NCI-H1105 (cell line): ENCODE data around the gene KRT17.

Source experiments
- DNase-seq: peaks from one replicate; lab custom pipeline; 2025; lab: John Stamatoyannopoulos, UW

The KRT17 gene

DNA sequence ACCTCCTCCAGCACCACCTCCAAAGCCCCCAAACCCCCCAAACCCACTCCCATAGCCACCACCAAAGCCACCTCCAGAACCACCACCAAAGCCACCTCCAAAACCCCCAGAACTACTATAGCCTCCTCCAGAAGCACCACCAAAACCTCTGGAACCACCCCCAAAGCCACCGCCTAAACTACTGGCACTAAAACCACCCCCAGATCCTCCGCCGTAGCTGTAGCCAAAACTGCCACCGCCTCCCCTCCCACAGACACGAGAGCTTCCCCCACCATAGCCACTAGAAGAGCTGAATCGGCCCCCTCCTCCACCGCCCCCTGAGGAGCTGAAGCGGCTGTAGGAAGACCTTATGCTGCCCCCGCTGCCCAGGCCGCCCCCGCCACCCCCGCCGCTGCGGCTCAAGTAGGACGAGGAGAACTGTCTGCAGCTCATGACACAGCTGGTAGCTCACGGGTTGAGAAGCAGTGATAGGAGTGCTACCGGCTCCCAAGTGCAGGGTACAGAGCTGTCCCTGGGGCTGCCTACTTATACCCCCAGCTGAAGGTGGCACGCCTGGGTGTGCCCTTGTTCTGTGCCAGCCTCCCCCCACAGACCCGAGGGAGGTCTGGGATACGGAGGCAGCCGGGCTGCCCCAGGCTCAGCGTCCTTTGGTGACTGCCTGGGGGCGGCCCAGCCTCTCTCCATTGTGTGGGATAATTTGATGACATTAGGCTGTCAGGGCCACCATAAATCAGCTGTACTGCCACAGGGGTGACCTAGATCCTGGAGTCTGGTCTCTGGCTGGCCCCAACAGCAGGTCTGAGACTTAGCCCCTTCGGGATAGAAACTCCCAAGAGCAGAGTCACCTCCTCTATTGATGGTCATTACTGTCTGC lies 52.6 kb downstream of the KRT17 start, which contains the start of gene KRT9:
KRT9 (minus strand) TSS at position 499 of the 874 bp plus-strand sequence; CDS start at position 432, 67 bp downstream.
- DNase-seq: no peak
